ENCODE measurements around the gene RFPL4AL1.
A peak's percentile ranks its signal among the peaks of the same experiment; 100 is the strongest.
"Not testable (repeated sequence)": the region's sequence is repeated elsewhere in the genome, so short reads cannot be mapped to it uniquely, and the experiment has no call there.

The RFPL4AL1 gene

DNA sequence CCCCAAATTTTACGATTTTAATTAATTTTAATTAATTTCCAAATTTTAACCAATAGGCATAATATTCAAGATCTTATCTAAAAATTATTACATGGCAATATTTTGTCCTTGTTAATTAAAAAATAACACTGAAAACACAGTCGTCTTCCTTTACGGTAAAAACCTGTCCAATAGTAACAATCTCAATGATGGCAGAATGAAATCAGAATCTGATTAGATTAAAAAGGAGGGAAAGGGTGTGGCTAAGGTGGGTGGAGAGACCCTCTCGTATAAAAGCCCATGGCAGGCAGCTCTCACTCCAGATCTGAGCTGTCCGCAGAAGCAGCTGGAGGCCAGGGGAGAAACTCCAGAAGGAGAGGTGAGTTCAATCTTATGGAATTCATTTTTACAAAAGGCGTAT, at the start of gene RFPL4AL1:
RFPL4AL1 (plus strand) TSS at position 301 of the 400 bp plus-strand sequence. CDS start 2,687 bp downstream, outside the sequence.
- DNase-seq; in situ Hi-C loops (cut with MboI; ENCODE audit: low pct_unique_long_range_greater_than_20kb, low sequenced_read_pairs): not testable (repeated sequence)

DNA sequence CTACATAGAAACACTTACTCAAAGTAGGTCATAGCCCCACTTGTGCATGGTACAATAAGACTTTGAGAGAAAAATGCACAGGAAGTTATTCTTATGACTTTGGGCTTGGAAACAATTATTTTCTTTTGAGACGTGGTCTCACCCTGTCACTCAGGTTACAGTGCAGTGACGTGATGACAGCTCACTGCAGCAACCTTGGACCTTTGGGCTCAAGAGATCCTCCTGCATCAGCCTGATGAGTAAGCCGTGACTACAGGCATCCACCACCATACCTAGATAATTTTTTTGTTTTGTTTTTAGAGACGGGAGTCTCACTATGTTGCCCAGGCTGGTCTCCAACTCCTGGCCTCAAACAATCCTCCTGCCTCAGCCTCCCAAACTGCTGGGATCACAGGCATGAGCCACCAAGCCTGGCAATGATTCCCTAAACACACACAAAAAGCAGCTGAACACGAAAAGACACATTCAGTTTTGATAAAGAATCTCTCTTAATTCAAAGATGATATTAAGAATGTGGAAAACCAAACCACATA, 48.6 kb upstream of the RFPL4AL1 start:
- no peak for DNase-seq
- in situ Hi-C loops (cut with MboI; ENCODE audit: low pct_unique_long_range_greater_than_20kb, low sequenced_read_pairs): no loop called here

DNA sequence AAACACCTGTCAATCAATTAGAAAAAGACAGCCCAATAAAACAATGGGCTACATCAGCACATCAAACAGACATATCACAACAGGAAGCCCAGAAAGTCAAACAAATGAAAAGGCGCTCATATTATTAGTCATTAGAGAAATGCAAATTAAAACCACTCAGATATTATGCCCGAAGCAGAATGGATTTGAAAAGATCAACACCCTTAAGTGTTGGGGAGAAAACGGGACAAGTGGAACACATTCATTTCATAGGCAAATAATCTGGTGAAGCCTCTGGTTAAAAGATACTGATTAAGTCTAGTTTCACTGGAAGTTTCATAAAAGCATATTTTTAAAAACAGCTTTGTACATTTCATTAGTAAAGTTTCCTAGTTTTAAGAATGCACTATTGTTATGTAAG, 48.1 kb upstream of the RFPL4AL1 start:
- no peak for DNase-seq
- in situ Hi-C loops (cut with MboI; ENCODE audit: low pct_unique_long_range_greater_than_20kb, low sequenced_read_pairs): no loop called here

DNA sequence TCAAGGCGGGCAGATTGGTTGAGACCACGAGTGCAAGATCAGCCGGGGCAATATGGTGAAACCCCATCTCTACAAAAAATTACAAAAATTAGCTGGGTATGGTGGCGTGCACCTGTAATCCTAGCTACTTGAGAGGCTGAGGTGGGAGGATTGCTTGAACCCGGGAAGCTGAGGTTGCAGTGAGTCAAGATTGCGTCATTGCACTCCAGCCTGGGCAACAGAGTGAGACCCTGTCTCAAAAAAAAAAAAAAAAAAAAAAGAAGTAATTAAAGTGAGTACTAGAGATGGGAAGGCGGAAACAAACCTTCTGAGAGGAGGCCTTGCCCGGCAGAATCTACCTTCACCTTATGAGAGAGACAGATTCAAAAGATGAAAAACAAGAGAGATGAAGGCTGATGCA, 45.4 kb upstream of the RFPL4AL1 start:
- in situ Hi-C loops (cut with MboI; ENCODE audit: low pct_unique_long_range_greater_than_20kb, low sequenced_read_pairs): no loop called here
- DNase-seq: no peak

DNA sequence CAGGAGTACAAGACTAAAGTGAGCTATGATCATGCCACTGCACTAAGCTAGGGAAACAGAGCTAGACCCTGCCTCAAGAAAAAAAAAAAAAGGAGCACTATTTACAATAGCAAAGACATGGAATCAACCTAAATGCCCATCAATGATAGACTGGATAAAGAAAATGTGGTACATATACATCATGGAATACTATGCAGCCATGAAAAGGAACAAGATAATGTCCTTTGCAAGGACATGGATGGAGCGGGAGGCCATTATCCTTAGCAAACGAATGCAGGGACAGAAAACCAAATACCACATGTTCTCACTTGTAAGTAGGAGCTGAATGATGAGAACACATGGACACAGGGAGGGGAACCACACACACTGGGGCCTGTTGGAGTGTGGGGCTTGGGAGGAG, 38.5 kb upstream of the RFPL4AL1 start:
- in situ Hi-C loops (cut with MboI; ENCODE audit: low pct_unique_long_range_greater_than_20kb, low sequenced_read_pairs); DNase-seq: not testable (repeated sequence)

DNA sequence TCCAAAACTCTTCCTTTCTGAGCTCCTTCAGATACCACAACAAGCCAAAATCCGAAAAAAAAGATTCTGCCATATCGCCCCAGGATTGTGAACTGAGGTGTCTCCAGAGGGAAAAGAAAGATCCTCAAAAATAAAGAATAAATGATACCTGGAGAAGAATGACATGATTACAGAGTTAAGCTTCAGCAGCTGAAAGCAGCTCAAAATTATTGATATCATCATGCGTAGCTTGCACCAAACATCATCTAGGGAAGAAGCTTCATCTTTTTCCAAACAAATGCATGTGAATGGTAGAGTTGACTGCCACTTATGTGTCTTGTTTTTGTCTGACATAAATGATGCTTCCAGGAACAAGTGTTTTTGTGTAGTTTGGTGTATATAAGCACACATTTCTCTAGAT, 30.6 kb upstream of the RFPL4AL1 start, which contains the start of gene NLRP9:
NLRP9 (minus strand) TSS at position 101 of the 400 bp plus-strand sequence; CDS start at position 73, 28 bp downstream.
- in situ Hi-C loops (cut with MboI; ENCODE audit: low pct_unique_long_range_greater_than_20kb, low sequenced_read_pairs): no loop called here
- DNase-seq: no peak

DNA sequence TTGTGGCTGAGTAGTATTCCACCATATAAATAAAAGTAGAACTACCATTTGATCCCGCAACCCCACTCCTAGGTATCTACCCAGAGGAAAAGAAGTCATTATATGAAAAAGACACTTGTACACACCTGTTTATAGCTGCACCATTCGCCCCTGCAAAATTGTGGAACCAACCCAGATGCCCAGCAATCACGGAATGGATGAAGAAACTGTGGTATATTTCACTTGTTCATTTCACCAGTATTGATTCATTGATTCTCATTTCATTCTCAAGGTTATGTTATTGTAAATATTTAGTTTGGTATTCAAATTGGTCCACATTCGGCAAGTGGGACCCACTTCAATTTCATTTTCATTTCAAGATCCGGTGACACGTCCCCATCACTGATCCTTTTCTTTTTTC, 18.2 kb upstream of the RFPL4AL1 start:
- no peak for DNase-seq
- in situ Hi-C loops (cut with MboI; ENCODE audit: low pct_unique_long_range_greater_than_20kb, low sequenced_read_pairs): no loop called here

DNA sequence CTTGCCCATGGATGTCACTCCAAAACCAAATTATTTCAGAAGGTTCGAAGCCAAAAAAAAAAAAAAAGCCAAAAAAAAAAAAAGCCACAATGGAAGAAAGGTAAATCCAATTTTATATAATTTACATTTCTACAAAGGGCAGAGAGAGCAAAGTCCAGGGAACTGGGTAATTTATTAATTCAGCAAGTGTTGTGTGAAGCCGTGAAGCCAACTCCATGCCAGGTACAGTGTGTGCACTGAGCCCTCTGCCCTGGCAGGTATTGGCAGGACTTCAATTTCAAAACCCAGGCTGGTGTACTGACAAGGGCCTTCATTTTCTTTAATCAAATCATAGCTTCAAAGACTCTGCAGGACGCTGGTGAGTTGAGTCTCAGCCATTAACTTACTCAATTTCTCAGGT, 15.5 kb upstream of the RFPL4AL1 start:
- no peak for DNase-seq
- in situ Hi-C loops (cut with MboI; ENCODE audit: low pct_unique_long_range_greater_than_20kb, low sequenced_read_pairs): no loop called here

DNA sequence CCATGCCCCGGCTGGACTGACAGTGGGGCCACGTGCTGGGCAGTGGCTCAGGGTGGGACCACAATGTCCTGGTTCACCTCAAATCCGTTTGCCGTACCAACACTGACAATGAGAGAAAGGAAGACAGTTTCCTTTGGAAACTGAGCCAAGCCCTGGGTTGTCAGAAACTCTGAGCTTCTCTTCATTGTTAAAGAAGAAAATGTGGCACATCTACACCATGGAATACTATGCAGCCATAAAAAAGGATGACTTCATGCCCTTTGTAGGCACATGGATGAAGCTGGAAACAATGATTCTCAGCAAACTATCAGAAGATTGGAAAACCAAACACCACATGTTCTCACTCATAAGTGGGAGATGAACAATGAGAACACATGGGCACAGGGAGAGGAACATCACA, 12.1 kb upstream of the RFPL4AL1 start:
- in situ Hi-C loops (cut with MboI; ENCODE audit: low pct_unique_long_range_greater_than_20kb, low sequenced_read_pairs); DNase-seq: not testable (repeated sequence)

DNA sequence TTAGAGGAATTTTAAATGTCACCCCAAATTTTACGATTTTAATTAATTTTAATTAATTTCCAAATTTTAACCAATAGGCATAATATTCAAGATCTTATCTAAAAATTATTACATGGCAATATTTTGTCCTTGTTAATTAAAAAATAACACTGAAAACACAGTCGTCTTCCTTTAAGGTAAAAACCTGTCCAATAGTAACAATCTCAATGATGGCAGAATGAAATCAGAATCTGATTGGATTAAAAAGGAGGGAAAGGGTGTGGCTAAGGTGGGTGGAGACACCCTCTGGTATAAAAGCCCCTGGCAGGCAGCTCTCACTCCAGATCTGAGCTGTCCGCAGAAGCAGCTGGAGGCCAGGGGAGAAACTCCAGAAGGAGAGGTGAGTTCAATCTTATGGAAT, 10.1 kb upstream of the RFPL4AL1 start, which contains the start of gene RFPL4A:
RFPL4A (plus strand) TSS at position 301 of the 400 bp plus-strand sequence. CDS start 2,704 bp downstream, outside the sequence.
- DNase-seq; in situ Hi-C loops (cut with MboI; ENCODE audit: low pct_unique_long_range_greater_than_20kb, low sequenced_read_pairs): not testable (repeated sequence)

DNA sequence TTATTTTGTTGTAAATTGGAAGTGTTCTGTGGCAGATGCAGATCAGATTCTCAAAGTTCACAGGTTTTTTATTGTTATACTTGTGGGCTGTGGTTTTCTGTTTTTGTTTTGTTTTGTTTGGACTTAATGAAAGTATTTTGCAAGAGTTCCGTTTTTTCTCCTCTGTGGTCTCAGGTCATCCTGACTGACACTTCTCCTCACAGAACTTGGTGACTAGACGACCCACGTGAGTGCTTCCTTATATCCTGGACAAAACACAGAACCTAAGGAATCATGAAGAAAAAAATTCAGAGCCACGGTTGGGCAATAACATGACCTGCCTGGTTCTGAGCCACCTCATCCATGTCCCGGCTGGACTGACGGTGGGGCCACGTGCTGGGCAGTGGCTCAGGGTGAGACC, 2.5 kb upstream of the RFPL4AL1 start:
- DNase-seq: peak; percentile 91
- in situ Hi-C loops (cut with MboI; ENCODE audit: low pct_unique_long_range_greater_than_20kb, low sequenced_read_pairs): no loop called here

DNA sequence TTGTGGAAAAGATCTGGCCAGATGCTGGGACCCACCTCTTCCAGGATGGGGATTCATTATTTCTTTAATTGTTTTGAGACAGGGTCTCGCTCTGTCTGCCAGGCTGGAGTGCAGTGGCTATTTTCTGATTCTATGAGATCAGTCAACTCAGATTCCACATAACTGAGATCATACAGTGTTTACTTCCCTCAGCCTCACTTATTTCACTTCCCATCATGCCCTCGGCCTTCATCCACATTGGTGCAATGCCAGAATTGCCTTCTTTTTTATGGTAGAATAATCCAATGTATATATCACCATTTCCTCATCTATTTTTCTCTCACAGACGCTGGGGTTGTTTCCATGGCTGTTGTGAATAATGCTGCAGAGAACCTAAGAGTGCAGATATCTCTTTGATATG, 714 bp downstream of the RFPL4AL1 start:
- in situ Hi-C loops (cut with MboI; ENCODE audit: low pct_unique_long_range_greater_than_20kb, low sequenced_read_pairs); DNase-seq: not testable (repeated sequence)

DNA sequence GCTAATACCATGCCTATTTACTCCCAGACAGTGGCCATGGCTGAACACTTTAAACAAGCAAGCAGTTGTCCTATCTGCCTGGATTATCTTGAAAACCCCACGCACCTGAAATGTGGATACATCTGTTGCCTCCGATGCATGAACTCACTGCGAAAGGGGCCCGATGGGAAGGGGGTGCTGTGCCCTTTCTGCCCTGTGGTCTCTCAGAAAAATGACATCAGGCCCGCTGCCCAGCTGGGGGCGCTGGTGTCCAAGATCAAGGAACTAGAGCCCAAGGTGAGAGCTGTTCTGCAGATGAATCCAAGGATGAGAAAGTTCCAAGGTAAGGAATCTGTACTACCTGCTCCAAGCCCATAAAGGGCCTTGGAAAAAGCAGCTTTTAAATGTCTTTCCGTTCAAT, 8.6 kb downstream of the RFPL4AL1 start:
- no peak for DNase-seq
- in situ Hi-C loops (cut with MboI; ENCODE audit: low pct_unique_long_range_greater_than_20kb, low sequenced_read_pairs): no loop called here

DNA sequence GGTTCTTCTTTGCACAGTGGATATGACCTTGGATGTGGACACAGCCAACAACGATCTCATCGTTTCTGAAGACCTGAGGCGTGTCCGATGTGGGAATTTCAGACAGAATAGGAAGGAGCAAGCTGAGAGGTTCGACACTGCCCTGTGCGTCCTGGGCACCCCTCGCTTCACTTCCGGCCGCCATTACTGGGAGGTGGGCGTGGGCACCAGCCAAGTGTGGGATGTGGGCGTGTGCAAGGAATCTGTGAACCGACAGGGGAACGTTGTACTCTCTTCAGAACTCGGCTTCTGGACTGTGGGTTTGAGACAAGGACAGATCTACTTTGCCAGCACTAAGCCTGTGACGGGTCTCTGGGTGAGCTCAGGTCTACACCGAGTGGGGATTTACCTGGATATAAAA, 9.4 kb downstream of the RFPL4AL1 start:
- in situ Hi-C loops (cut with MboI; ENCODE audit: low pct_unique_long_range_greater_than_20kb, low sequenced_read_pairs): no loop called here

DNA sequence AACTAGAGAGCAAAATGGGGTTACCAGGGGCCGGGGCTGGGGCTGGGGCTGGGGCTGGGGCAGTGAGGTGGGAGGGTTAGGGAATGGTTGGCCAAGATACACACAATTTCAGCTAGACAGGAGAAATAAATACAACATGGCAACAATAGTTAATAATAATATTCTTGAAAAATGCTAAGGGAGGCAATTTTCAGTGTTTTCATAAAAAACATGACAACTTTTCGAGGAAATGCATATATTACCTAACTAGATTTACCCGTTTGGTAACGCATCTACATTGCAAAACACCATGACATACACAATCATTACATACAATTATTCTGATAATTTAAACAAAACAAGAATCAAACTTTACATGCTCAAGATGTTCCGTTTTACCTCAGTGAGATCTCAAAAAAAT, 12.2 kb downstream of the RFPL4AL1 start:
- no peak for DNase-seq
- in situ Hi-C loops (cut with MboI; ENCODE audit: low pct_unique_long_range_greater_than_20kb, low sequenced_read_pairs): no loop called here

More for the DNA sequence above, 9.4 kb downstream of the RFPL4AL1 start:
- no peak for DNase-seq

DNA sequence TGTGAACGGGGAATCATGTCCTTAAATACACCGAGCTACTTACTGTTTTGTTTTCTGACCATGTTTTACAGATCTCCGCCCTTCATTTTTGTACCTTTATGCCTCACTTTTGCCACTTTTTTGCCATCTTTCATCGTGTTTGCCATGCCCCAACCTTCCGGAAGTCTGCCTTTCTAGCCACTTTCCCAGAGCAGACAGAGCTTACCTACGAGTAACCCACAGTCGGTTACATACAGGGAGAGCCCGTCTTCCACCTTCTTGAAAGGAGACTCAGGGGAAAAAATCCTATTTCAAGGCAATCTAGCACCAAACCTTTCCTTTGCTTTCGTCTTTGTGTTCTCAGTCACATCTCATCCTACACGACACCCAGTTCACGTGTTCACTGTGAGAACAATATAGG, 26.1 kb downstream of the RFPL4AL1 start:
- DNase-seq: no peak
- in situ Hi-C loops (cut with MboI; ENCODE audit: low pct_unique_long_range_greater_than_20kb, low sequenced_read_pairs): no loop called here

DNA sequence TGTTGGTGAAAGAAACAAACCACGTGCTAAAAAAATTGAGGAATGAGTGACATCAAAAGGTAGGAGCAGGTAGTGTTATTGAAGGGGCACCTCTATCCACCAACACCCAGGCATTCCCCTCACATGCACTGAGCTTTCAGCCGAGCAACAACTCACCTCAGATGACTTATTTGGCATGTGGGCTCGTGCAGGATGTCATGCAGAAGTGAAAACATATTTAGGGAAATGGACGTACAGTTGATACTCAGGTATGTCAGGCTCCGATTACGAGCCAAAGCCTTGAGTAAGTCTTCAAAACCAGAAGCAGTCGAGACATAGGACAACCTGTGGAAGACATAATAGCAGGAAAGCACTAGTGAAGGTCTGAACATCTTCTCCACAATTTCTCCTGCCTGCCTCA, 32.5 kb downstream of the RFPL4AL1 start:
- in situ Hi-C loops (cut with MboI; ENCODE audit: low pct_unique_long_range_greater_than_20kb, low sequenced_read_pairs): no loop called here
- DNase-seq: no peak

DNA sequence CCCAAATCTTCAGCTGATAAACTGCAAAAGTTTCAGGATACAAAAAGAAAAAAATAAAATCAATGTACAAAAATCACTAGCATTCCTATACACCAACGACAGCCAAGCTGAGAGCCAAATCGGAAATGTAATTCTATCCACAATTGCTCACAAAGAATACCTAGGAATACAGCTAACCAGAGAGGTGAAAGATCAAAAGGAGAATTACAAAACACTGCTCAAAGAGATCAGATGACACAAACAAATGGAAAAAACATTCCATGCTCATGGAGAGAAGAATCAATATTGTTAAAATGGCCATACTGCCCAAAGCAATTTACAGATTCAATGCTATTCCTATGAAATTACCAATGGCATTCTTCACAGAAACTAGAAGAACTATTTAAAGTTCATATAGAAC, 33.4 kb downstream of the RFPL4AL1 start:
- in situ Hi-C loops (cut with MboI; ENCODE audit: low pct_unique_long_range_greater_than_20kb, low sequenced_read_pairs): no loop called here
- no peak for DNase-seq

DNA sequence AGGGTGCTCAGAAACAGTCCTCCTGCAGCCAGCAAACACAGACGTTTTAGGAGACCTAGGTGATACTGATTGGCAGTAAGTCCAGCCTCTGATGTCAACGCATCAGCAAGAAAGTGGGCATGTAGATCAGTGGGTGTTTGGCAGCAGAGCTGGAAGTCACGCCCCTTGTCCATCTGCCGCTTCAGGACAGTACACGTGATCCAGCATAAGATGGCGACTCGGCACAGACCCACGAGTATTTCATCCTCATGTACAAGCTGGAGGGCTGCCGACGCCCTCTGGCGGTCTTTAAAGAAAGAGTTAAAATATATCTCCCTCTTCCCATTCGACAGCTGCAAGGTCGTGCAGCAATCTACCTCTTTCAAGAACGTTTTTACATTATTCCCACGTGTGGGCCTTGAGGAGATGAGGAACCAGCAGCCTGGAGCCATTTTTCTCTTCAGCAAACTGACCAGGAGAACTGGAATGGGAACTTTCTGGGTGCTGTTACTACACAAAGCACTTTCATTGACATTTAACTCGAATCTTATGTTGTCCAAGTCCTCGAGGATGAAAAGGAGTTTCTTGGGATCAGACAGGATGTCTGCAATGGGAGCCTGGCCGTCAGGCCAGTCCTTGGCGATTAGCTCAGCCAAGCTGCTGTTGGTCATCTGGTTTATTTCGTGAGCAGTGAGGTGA, 40.6 kb downstream of the RFPL4AL1 start:
- peak; percentile 91 for DNase-seq
- in situ Hi-C loops (cut with MboI; ENCODE audit: low pct_unique_long_range_greater_than_20kb, low sequenced_read_pairs): no loop called here

DNA sequence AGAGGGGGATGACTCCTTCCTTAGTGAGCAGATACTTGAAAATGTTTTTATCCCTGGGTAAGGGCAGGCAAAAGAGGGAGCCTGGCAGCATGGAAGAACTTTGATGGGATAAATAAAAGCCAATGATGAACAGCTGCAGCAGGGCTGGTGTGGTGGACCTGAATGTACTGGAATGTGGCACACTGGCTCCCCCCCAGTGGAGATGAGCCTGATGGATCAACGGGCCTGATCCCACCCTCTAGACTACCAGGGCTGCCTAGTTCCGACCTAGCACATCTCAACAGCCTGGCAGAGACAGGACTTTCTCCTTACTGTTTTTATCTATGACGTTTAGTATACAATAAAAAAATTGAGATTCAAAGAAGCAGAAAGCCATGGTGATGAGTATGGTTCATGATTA, 42.4 kb downstream of the RFPL4AL1 start:
- no peak for DNase-seq
- in situ Hi-C loops (cut with MboI; ENCODE audit: low pct_unique_long_range_greater_than_20kb, low sequenced_read_pairs): no loop called here

DNA sequence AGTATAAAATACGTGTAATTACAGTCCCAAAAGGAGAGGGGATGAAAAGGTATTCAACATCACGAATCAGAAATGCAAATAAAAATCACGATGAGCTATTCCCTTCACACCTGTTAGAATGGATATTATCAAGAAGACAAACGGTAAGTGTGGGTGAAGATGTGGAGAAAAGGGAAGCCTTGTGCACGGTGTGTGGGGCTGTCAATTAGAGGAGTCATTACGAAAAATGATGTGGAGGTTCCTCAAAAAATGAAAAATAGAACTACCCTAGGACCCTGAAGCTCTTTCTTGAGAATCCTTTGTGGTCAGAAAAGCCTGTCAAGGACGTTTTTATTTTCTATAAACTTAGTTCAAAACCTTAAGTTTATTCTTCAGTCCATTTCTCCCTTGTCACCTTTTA, 43.5 kb downstream of the RFPL4AL1 start:
- DNase-seq: peak; percentile 4
- in situ Hi-C loops (cut with MboI; ENCODE audit: low pct_unique_long_range_greater_than_20kb, low sequenced_read_pairs): no loop called here

Data from KBM-7 (cell line).